GM21576 (cell line): ENCODE results near the gene ZEB2.

Source experiments
- ATAC-seq: cut with Tn5 transposase; IDR thresholded peaks from one replicate; pipeline ENCODE4 v1.9.1; 2021; ENCODE audit warnings: mild to moderate bottlenecking, moderate library complexity; ENCODE audit not compliant: unreplicated experiment

Gene ZEB2

DNA sequence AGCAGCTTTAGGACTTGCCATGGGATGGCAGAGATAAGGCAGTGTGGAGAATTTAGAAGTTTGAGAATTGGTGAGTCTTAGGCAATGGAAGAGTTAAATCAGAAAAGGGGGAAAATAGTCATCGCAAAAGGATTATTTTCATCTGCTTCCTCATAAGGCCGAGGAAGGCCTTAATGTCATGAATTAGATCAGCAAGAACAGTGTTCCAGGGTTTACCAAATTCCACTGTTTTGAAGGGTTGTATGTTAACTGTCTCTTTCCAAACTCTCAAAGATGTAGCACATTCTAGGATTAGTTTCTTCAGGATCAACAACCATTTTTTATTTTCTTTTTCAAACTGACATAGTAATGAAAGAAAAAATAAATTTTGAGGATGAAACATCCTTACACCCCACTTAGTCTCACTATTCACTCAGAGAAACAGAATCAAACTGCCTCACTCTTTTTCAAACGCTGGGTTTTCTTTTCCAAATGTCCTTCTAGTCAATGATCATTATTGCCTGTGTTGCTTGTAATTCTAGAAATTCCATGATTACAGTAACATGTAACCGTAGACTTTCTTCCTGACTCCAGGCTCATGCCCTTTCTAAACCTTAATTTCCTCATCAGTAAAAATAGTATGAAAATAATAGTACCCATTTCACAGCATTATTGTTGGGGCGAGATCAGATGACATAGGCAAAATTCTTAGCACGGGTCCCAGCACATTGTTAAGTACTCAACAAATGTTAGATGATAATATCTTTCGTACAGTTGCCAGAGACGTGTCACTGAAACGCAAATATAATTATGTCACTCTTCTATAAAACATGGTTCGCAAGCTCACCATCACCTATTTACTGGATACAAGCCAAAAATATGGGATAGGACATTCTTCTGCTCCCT is 23.6 kb downstream of the ZEB2 start:
- ATAC-seq: no peak

DNA sequence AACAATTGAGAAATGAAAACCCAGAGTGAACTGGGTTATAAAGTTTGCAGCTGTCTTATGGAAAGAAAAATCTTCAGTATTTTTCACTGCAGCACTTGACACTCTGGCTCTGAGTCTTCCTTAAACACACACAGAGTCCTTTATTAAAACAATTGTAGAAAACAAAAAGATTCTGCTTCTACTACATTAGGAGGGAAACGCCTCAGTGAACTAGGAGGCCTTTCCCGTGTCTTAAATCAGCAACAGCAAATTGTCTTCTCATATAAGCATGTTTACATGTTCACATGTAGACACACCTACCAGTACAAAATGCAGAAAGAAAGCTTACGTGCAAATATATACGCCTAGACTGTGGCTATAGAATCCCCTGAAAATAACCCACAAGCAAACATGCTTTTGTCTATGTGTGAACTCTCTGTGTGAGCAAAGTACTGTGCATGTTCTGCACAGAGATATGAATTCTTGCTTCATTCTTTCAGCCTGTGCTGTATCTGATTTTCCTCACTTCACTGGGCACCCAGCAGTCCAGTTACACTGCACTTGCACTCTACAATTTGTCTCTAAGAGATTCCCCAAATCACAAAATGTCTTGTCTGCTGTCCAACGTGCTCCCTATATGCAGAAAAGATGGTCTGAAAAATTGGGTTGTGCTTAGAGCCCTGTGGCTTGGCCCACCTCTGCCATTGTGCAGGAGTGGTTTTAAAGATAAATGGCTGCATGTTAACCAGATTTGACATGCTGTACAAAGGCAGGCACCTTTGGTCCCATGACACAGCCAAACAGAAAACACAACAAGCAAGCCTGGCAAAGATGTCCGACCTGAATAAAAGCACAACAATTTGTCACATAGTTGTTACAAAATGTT is 24.5 kb downstream of the ZEB2 start:
- no peak for ATAC-seq

DNA sequence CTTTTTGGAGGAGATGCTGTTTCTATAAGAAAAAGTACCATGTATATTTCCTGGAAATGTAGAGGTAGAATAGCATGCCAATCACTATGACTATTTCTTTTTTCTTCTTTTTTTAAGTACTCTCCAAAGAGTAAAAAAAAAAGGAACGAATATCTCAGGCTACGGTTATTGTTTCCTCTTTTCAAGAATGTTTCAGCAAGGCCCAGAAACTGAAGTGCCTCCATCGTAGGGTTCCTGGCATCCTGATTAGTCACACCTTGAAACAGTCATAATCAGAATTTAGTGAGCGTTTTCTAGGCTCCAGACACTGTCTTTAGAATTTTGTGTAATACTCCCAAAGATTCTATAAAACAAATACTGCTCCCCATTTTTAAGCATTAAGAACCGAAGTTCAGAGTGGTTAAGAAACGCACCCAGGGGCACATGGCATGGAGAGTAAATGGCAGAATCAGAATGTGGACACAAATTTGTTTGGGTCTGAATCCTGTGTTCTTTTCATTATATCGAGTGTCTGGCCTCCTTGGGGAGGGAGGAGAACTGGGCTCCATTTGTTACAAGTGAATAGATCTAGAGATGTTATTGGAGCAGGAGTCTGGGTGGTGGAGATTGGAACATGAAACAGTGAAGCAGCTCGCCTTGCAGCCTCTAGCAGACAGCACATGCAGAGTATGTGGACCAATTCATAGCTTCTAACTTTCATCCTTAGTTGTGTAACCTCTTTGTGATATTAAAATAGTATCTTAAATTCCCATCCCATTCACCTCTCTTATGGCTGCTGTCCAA is 26.7 kb downstream of the ZEB2 start:
- no peak for ATAC-seq

DNA sequence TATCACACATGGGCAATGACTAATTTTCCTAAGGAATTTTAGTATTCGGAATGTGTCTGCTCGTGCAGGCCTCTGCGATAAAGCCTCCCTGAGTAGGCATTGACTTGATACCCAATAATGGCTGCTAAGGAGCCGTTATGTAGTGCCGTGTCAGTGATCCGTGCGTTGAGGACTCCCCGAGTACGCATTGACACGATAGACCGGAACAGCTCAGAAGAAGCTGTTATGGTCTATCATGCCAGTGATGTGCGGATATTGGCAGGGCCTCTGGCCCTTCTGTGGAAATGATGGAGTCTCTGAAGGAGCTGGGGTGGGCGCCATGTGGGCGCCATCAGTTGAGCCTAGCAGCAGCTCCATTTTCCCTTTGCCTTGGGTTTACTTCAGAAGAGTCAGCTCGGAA is 29.1 kb downstream of the ZEB2 start:
- ATAC-seq: no peak

DNA sequence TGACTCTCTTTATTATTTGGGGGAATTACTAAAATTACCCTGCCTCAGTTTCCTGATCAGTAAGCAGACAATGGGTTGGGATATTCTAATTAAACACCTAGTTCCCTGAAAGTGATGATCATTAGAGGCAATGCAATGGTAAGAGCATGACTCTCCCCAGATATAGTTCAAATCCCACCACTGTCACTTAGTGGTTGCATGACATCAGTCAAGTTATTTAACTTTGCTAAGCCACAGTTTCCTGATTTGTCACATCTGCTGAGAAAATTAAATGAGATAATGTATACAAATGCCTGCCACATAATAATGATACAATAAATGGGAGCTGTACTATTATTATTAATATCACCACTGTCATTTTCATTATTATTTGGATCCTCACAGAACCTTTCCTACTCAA is 29.9 kb downstream of the ZEB2 start:
- ATAC-seq: no peak

DNA sequence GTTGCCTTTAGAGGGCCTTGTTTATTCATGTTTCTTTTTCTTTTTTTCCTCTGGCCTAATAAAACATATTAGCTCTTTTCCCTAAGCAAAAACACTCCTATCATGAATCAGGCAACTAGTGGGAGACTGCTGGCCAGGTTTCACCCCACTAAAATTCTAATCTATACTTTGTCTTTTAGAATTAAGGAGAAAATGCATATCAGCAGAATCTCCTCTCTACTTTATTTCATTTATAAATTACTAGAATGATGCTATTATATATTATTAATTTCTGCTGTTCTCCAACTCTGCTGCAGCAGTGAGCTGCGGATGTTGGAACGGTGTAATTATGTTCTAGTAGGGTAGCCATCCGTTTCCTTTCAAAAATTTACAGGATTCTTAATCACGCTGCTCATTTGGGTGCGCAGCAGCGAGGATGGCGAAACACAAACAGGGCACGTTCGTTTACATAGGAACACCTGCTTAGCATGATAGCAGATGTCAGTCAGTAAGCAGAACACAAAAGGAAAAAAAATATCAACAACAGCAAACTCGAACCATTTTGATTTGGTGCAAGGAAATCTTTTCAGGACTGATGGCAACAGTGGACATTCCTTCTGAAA is 30.5 kb downstream of the ZEB2 start:
- no peak for ATAC-seq

DNA sequence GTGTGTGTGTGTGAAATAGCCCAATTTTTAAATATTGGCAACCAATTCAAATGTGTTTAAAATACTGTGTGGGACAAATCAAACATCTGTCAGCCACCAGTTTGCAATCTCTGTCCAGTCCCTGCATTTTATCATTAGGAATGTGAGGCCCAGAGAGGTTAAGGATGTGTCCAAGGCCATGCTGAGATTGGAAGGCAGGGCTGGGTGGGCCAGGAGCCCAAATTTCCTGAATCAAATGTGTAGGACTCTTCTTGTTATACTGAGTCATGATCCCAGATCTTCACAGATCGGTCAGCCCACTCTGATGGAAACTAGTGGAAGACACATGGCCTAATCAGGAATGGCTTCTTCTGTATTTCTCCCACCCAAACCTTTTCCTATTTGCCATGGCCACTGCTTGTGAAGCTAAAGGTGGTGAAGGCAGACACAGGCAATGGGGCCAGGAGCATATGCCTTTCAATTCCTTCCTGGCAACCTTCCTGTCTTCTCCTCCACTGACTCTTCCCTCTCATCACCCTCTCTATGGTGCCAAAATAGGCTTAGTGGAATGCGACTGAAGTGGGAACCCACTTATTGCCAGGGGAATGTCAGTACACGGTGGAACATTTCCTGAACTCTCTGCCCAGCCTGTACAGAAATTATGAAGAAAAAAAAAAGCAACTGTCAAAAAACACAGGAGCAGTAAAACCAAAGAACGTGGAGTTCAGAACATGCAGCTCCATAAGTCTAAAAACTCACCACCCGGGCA is 35.5 kb downstream of the ZEB2 start:
- no peak for ATAC-seq

DNA sequence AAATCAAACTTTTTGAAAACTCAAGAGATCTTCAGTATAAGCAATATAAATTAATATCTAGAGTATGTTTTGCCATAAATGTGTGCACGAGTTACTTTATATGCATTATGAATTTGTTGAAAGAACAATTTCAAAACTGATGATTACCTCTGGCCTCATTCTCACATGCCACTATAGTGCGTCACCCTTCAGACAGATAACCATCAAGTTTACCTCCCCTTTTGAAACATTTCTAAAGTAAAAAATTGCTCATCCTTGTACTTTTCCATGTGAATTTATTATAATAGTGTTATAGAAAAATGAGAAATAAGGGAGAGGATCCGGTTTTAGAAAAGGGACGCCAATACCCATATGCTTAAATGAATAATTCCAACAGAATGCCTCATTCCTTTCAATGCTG is 38.3 kb downstream of the ZEB2 start:
- no peak for ATAC-seq

DNA sequence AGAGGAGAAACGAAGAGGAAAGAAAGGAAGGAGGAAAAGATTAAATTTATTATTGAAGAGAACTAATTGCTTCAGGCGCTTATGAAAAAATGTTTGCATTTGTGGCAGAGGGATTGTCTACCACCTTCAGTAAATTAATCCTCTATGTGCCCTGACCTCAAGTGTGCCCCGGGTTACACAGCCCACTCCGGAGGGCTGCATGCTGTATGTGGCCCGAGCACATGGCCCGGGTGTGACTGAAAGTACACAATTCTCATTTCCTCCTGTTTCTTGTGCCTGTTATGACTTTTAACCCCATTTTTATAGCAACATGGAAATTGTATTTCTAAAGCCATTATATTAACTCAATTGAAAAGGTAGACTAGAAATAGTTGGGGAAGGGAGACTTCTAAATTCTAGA is 38.8 kb downstream of the ZEB2 start:
- no peak for ATAC-seq

DNA sequence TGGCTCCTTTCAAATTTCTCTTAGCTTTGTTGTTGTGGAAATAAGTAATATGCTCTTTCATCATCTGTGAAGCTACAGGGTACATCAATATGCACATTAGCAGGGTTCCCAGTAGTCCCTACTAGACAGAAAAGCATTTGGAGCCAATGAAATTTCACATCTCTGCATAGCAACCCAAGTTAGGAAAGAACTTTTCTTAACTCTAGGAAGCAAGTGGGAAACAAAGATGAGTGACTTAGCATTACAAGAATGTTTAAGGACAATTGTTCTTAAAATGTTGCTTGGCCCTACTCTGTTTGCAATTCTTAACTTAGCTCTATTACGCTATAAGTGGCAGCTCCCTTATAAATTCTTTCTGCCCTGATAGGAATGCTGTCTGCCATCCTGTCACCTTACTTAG is 39.6 kb downstream of the ZEB2 start:
- no peak for ATAC-seq

DNA sequence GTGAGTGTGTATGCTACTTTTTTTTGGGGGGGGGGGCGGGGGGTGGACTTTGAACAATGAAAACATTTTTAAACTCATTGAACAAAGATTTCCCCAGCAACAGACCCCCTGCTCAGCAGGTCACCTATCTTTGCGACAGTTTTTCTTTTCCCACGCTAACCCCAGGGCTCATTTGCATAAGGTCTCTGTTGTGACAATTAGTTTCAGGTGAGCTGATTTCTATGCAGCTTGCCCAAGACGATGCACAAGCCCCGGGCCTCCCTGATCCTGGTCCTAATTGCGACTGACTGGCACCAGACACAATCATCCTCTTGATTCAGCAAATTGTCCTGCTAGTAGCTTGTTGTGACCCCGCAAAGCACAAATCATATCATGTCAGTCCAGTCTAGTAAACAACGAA is 40.3 kb downstream of the ZEB2 start:
- ATAC-seq: no peak

DNA sequence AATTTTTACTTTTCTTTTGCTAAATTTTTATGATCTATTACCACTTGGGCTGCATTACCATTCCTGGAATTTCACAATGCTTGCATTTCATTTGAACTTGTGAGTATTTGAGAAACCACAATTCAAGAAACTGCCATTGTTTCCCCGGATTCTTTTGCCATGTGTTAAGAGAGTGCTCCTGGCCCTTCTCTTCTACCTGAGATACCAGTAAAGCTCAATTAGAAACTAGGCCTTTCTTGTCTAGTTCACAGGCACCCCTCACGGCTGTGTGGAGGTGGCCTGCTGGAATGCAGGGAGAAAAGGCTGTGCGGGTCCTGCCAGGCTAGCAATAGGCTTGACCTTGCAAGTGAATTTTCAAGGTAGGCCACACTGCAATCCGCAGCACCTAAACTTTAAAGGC is 40.8 kb downstream of the ZEB2 start:
- ATAC-seq: no peak

DNA sequence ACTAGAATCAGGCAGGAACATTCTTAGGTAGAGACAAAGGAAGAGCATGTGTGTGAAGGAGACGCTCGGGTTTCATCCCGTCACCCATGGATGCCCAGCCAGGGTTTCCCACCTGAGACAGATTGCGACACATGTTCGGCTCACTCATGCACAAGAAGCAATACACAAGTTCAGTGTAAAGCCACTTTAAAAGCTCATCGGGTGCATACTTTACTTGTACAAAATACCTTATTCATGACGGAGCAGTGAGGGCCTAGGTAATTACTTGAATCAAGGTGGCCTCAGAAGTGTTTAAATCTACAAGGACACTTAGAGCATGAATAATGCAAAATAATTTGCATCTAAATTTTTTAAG is 42.0 kb downstream of the ZEB2 start:
- ATAC-seq: no peak

DNA sequence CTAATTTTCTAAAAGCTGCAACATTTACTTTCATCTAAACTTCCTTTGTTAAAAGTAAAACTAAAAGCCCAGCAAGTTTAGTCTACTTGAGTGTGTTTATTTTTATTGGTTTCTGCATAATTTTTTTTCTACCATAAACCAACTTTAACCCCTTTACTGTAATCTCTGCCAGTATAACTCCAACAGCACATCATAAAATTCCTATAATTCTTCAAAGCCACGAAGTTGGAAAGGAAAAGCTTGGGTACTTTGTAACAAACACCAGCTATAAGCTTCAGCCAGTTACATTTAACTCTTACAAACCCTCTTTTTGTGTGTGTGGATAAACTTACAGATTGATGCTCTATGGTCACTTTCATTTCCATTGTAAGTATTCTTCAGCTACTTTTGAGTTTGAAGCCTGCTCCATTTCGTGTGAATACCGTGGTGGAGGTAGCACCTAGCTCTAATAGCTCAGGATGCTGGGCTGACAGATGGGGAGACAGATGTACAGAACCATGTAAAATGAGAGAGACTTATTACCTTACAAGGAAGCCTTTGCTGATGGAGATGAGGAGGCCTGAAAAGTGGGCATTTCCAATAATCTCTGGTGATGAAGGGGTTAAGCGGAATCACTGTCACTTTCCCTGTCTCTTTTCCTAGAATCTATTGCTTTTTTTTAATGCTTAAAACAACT is 42.5 kb downstream of the ZEB2 start:
- ATAC-seq: no peak

DNA sequence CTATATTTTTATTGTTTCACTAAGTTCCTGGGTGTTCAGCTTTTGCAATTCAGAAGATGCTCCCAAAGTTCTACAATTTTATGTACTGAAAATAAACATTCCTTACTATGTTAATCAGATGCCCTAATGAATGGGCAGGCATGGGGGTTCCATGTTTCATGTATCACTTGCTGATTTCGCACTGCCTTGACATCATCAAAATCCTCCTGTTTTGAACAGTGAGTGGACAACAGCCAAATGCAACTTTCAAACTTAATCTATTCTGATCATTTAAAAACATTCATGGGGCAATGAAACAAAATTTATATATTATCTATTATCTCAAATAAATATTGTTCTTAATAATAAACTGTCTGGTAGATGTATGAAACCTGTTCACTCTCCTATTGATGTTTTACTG is 43.2 kb downstream of the ZEB2 start:
- no peak for ATAC-seq

DNA sequence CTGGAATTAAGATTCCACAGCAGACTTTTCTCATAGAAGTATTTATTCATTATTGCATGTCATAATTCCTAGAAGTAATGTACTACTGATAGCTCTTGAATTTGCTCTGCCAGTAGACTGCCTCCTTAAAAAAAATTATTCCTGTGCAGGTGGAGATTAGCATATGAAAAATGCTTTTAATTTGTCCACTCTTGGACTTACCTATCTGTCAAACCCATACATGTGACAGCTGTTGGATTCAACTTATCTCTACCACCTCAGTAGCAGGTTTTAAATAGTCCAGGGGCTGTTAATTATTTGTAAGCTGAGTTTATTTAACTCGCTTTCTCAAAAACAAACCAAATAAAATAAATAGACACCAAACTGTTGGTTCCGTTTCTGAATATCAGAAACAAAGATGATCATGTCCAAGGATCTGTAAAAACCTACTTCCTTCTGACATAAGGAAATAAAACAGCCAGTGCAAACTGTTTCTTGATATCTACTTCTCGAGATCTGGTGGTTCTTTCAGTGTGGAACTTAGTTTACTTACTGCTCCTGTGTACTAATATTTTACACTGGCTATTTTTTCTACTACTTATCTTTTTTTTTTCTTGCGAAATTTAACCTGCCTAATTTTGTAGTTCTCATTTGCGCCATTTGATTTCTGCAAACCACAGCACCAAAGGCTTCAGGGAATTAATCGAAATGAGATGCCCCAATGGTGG is 44.2 kb downstream of the ZEB2 start:
- ATAC-seq: no peak

DNA sequence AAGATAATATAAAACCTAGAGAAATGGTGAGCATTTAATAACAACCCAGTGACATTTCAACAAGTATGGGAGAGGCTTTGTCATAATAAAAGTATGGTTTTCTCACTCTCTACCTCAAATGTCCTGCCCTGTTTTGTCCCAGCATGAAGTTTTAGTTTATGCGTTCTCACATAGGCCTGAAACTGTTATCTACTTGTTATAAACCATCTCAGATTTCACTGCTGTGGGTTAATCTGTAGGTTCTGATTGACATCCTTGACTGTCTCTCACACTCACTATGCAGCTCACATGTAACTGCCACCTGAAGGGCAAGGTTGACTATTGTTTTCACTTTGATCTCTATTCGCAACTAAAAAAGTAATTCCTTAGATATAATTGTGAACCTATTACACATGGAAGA is 44.9 kb downstream of the ZEB2 start:
- ATAC-seq: no peak

DNA sequence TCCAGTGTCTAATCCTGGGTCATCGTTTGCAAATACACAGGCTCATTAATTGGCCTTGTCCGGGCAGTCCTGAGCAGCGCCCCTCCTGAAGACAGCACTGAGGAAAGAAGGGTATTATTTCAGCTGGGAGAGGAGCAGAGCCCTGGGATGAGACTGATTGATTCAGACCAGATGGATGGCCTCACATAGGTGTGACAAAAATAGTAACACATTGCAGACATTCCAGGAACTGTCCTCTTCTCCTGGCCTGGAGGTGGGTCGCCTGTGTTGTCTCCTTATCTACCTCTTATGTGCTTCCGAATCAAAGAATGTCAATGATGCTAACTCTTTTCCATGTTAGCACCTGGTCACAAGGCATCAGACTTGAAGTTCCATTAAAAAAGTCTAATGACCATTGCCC is 45.9 kb downstream of the ZEB2 start:
- ATAC-seq: no peak

DNA sequence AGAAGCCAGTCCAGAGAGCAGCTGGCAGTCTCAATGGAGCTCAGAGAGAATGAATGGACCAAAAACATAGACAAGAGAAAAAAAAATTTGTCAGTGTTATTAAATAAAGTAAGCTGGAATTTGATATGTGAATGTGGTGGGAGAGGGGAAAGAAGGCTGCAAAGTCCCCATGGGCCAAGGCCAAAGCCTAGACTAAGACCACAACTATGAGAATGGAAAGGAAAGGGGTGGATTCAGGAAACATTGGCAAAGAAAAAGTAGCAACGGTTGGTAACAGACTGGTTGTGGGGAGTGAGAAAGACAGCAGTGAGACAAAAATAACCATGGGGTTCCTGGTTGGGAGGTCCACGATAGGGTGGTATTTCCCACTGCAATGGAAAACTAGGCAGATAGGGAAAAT is 47.0 kb downstream of the ZEB2 start:
- no peak for ATAC-seq
